ENCODE measurements around the gene OR51B4.
"Not testable (repeated sequence)": the region's sequence is repeated elsewhere in the genome, so short reads cannot be mapped to it uniquely, and the experiment has no call there.

The OR51B4 gene

GRCh38 chr11:5294342-5294995 lies 7.3 kb downstream of the OR51B4 start:
- DNase-seq (ENCODE audit: low spot score) = not testable (repeated sequence)

DNA sequence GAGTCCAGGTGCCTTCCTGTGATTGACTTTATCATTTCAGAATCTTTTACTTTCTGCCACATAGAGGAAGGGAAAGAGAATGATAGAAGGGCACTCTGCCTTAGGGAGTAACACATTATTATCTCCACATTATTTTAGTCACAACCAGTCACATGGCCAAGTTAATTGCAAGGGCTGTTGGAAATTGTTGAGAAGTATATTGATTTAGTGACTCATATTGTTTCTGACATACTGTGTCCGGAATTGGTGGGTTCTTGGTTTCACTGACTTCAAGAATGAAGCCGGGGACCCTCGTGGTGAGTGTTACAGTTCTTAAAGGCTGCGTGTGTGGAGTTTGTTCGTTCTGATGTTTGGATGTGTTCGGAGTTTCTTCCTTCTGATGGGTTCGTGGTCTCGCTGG lies 8.7 kb downstream of the OR51B4 start:
- no peak for DNase-seq (ENCODE audit: low spot score)

DNA sequence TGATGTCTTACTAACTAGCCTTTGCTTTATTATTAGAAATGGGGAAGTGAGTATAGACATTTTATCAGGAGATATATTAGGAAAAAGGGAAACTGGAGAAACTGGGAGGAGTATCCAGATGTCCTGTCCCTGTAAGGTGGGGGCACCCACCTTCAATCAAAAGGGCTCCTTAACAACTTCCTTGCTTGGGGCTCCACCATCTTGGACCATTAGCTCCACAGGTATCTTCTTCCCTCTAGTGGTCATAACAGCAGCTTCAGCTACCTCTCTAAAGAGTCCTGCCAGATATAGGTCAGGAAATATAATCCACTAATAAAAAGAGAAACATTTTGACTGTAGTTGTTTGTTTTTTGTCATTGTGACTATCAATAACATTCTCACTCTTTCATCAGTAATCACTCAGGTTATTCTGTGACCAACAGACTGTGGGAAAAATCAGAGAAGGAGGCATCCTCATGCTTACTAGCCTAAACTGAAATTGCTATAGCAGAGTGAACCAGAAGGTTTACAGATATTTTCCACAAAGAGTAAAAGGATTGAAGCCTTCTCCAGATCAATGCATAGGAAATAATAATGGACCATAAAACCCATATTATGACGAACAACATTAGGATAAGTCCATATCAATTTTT lies 10.4 kb downstream of the OR51B4 start:
- DNase-seq (ENCODE audit: low spot score) = no peak

DNA sequence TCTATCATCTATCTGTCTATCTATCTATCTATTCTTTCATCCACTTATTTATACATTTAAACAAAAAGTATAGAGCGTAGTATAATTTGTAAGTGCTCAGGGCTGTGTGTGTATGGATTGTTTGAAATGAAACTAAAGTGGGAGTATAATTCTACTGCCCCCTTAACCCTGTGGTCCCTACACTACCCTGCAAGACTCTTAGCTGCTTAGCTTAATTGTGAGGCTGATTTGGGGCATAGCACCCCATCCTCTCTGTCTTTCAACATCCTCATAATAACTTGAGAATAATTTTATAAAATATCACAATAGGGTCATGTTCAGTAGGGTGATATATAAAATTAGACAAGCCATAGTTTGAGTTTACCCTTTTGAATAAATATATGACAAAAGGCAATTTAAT lies 11.6 kb downstream of the OR51B4 start:
- DNase-seq (ENCODE audit: low spot score) = no peak

DNA sequence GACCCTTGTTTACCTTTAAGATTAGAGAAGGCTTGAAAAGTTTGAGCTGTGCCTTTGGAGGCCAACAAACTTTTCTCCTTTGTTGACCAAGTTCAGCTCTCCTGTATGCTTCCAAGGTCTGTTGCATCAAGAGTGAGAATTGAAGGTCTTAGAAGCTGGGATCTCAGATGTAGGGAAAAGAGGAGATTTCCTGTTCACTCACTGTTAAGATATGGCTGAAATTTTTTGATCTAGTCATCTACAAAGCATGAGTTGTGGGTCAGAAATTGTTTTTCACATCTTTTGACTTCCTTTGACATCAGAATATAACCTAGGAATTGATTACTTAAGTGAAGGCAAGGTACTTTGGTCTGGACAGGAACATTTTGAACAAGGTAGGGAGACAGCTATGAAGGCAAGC lies 12.1 kb downstream of the OR51B4 start:
- no peak for DNase-seq (ENCODE audit: low spot score)

DNA sequence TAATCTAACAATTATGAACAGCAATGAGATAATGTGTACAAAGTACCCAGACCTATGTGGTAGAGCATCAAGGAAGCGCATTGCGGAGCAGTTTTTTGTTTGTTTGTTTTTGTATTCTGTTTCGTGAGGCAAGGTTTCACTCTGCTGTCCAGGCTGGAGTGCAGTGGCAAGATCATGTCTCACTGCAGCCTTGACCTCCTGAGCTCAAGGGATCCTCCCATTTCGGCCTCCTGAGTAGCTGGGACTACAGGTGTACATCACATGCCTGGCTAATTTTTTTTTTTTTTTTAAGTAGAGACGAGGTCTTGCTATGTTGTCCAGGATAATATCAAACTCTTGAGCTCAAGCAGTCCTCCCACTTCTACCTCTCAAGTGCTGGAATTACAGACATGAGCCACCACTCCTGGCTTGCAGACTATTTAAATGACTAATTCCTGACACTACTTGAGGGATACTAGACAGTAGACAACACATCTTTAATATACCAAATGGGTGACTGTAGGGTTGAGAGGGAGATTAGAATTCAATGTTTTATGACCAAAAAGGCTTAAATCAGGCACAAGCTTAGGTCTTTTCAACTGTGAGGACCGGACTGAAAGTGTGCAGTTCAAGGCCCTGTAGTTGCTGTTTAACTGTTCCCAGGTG lies 12.7 kb downstream of the OR51B4 start:
- DNase-seq (ENCODE audit: low spot score) = no peak

- no peak for DNase-seq (ENCODE audit: low spot score)
Measured at GRCh38 chr11:5288108-5288905, 13.4 kb downstream of the OR51B4 start.

DNA sequence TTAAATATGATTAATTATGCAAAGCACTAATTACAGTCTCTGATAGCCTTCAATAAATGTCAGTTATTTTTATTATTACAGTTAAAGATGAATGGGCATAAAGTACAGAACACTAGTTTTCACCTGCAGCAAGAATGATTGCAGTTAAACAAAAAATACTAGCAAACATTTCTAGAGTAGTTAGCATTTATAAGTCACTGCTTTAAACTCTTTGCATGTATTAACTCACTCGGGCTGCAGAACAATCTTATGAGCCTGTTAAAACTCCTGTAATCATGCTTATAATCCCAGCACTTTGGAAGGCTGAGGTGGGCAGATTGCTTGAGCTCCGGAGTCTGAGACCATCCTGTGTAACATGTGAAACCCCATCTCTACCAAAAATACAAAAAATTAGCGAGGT lies 14.8 kb downstream of the OR51B4 start:
- DNase-seq (ENCODE audit: low spot score) = no peak

GRCh38 chr11:5286351-5286750 lies 15.4 kb downstream of the OR51B4 start:
- DNase-seq (ENCODE audit: low spot score) = no peak

DNA sequence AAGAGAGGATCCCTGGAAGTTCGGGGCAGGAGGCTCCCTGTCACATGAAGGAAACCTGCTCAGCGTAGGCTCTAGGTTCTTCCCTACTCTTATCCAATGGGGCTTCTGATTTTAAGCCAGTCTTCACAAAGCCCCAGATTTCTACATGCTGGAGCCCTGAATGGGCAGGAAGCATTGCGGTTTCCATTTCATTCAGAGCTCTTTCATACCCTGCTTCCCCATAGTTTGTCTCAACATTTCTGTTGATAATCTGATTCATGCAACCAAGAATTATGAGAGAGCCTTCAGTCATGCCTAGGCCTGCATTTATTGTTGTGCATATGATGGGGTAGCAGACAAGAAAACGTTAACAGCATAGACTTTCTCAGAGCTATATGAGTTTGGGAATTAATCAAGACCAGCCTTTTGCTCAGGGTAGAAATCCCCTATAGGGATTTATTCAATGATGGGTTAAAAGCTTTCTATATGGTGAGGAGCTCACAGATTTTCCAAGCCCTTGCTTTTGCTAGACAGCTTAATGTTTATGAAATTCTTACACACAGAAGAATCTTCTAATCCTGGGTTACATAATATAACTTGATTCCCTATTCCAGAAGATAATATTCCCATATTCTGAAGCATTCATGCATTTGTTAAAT lies 15.9 kb downstream of the OR51B4 start:
- no peak for DNase-seq (ENCODE audit: low spot score)

GRCh38 chr11:5284637-5285036 lies 17.1 kb downstream of the OR51B4 start:
- DNase-seq (ENCODE audit: low spot score) = no peak

- no peak for DNase-seq (ENCODE audit: low spot score)
Measured at GRCh38 chr11:5283882-5284281, 17.9 kb downstream of the OR51B4 start.

DNA sequence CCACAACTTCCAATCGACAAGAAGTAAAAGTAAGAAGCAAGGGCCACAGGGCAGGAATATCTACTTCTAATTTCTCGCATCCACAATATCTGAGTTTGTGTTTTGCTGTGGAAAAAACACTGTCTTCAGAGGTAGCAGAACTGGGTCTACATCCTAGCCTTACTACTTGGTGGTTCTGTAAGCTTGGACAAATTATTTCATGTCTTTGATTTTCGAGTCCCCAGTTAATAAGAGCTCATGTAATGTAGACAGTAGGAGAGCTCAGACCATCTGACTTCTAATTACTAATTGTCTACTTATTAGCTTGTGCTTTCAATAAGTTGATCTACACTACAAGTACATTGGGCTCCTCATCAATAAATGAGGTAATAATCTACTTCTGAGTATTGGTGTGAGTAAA lies 18.7 kb downstream of the OR51B4 start:
- DNase-seq (ENCODE audit: low spot score) = no peak

GRCh38 chr11:5282628-5283027 lies 19.1 kb downstream of the OR51B4 start:
- DNase-seq (ENCODE audit: low spot score) = no peak

GRCh38 chr11:5281596-5281995 lies 20.1 kb downstream of the OR51B4 start:
- no peak for DNase-seq (ENCODE audit: low spot score)

GRCh38 chr11:5280582-5281102 lies 21.1 kb downstream of the OR51B4 start:
- DNase-seq (ENCODE audit: low spot score) = no peak

DNA sequence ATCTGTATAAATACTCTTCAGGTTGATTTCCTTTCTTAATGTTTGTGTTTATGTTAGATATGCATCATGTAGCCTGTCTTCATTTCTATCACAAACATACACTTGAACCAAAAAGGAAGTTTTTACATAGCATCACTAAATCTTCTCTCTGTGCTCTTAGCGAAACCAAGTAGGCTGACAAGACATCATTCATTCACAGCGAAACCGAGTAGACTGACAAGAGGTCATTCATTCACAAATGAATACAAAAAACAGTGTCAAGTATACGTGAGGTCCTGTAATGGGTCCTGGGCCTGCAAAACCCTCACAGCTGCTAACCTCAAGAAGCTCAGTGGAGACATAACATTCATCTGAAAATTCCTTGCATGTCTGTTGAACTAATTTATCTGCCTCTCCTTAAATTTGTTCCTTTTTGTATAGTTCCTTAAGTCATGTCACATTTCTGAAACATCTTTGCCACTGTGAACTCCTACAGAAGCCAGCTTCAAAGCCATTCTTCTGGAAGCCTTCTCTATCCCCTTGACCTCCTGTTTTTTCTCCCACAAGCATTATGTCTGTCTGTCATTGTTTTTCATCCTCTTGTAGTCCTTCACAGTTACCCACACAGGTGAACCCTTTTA lies 22.2 kb downstream of the OR51B4 start:
- DNase-seq (ENCODE audit: low spot score) = no peak

DNA sequence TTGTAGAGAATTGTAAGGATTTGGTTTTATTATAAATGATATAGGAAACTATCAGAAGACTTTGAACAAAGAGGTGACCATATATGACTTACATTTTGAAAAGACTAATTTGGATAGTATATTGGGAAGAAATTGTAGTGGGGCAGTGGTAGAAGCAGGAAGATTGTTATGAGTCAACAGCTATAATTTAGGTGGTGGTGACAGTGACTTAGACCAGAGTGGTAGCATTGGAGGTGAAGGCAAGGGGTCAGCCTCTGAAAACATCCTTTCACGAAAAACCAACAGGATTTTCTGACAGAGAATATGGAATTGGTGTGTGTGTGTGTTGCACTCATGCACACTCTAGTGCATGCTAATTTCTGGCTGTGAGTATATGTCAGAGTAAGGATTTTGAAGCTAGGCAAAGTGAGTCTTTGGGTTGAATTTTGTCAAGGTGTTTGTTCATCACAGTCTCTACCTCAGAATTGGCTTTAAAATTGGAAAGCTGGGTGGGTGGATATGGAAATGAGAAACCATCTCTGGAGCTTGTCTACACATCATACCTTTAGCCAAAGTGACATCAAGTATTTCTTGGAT lies 23.9 kb downstream of the OR51B4 start:
- DNase-seq (ENCODE audit: low spot score) = no peak

GRCh38 chr11:5276697-5277096 lies 25.0 kb downstream of the OR51B4 start:
- no peak for DNase-seq (ENCODE audit: low spot score)

DNA sequence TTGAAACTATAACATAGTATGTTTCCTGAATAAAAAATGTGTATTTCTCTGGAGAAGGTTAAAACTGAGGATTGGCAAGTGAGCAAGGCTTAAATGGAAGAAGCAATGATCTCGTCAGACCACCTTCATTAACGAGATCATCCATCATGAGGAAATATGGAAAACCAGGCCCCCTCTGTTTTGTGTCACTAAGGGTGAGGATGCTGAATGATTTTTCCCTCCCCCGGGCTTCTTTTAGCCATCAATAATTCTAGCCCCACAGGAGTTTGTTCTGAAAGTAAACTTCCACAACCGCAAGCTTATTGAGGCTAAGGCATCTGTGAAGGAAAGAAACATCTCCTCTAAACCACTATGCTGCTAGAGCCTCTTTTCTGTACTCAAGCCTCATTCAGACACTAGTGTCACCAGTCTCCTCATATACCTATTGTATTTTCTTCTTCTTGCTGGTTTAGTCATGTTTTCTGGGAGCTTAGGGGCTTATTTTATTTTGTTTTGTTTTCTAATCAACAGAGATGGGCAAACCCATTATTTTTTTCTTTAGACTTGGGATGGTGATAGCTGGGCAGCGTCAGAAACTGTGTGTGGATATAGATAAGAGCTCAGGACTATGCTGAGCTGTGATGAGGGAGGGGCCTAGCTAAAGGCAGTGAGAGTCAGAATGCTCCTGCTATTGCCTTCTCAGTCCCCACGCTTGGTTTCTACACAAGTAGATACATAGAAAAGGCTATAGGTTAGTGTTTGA lies 26.2 kb downstream of the OR51B4 start:
- DNase-seq (ENCODE audit: low spot score) = no peak

DNA sequence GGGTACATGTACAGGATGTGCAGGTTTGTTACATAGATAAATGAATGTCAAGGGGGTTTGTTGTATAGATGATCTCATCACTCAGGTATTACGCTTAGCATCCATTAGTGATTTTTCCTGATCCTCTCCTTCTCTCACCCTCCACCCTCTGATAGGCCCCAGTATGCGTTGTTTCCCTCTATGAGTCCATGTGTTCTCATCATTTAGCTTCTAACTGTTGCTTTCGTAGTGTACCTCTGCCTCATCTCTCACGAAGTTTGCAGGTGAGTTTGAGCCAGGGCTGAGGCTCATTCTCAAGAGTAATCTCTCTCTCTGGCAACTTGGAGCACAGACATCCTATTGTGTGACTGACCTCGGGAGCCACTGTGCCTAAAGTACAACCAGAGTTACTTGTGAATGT lies 27.4 kb downstream of the OR51B4 start:
- DNase-seq (ENCODE audit: low spot score) = no peak

Measured in ecto neural progenitor cell (in vitro differentiated cells).